HG02623 (cell line): ENCODE data around the gene C22orf15.

Experiments used
- ATAC-seq: cut with Tn5 transposase; IDR thresholded peaks from one replicate; pipeline ENCODE4 v1.9.1; 2021; ENCODE audit warnings: moderate library complexity; ENCODE audit not compliant: unreplicated experiment

Gene C22orf15

GRCh38 chr22:23750714-23751440, 11.9 kb upstream of the C22orf15 start, which contains the start of gene ZNF70:
TSS of gene ZNF70 (minus strand) at chr22:23751112. CDS start at chr22:23745140, 5,972 bp downstream.
- ATAC-seq, result peak; percentile 74

DNA sequence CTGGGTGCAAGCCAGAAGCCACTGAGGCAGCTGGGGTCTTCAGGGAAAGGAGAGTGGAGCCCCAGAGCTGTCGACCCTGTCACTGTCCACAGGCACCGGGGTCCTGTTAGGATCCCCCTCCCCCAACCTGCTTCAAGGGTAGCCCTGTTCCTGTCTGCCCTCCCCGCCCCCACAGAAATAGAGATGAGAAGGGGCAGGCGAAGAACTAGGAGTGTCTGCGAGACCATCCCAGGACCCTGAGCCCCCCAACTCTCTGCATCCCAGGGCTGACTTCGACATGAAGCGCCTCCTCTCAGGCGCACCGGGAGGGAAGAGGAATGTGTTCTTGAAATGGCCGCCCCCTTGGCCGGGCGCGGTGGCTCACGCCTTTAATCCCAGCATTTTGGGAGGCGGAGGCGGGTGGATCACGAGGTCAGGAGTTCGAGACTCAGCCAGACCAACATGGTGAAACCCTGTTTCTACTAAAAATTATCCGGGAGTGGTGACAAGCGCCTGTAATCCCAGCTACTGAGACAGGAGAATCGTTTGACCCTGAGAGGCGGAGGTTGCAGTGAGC, 11.3 kb upstream of the C22orf15 start:
- ATAC-seq, result no peak

- ATAC-seq, result no peak
Observed at GRCh38 chr22:23752090-23752691, 10.6 kb upstream of the C22orf15 start.

DNA sequence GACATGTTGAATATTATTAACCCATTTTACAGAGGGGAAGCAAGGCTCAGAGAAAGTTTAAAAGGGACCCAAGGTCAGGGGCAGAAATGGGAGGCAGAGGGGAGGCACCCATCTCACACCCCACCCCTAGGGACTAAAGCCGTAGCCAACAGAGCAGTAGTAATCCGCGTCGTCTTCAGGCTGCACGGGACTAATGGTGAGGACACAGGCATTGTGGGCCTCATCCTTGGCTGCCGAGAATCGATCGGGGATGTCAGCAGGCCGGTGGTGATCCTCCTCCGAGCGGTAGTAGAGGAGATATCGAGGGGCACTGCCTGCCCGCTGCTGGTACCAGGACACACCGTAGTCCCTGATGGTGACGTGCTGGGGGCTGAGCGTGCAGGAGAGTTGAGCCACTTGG, 10.0 kb upstream of the C22orf15 start:
- ATAC-seq, result no peak

DNA sequence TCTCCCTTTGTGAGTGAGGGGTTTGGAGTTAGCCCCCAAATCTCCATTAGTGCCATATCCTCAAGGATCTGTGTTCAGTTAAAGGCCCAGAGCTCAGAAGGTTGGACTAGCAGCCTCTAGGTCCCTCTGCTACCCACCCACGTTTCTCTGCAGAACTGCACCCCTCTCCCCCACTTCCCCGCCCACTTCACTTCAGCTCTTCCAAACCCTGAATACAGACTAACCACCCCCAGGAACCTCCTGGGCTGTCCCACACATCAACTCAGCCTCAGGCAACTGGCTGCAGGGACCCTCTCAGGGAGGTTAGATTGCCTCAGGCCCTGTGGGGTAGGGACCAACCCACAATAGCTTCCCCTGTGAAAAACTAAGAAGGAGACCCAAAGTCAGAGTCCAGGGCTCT, 9.4 kb upstream of the C22orf15 start:
- no peak for ATAC-seq

DNA sequence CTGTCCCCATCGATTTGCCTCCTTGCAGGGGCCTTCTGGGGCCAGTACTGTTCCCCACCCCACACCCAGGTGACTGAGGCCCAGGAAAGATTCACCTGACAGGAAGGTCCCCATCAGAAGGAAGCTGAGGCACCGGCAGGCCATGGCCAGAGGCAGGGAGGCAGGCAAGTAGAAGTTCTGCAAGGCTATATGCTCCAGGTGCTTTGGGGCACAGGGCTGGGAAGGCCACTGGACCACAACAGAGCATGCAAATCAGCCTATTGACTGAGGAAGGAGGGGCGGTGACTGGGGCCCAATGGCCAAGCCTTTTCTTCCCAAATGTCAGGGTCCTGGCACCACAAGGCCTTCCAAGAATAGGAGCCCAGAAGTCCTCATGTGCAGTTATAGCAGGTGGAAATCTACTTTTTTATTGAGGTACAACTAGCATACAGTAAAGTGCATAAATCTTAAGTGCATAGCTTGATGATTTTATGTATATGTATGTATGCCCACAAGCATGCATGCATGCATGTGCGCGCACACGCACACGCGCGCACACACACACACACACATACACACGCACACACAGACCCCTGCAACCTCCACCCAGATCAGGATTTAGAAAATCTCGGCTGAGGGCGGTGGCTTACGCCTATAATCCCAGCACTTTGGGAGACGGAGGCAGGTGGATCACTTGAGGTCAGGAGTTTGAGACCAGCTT, 8.4 kb upstream of the C22orf15 start, which contains the start of gene VPREB3:
TSS of gene VPREB3 (minus strand) at position 206 of the 700 bp plus-strand sequence. CDS start at position 144, 62 bp downstream.
- ATAC-seq, result no peak

GRCh38 chr22:23754980-23755636, 7.7 kb upstream of the C22orf15 start:
- no peak for ATAC-seq

- ATAC-seq, result no peak
Observed at GRCh38 chr22:23755711-23756110, 7.1 kb upstream of the C22orf15 start.

DNA sequence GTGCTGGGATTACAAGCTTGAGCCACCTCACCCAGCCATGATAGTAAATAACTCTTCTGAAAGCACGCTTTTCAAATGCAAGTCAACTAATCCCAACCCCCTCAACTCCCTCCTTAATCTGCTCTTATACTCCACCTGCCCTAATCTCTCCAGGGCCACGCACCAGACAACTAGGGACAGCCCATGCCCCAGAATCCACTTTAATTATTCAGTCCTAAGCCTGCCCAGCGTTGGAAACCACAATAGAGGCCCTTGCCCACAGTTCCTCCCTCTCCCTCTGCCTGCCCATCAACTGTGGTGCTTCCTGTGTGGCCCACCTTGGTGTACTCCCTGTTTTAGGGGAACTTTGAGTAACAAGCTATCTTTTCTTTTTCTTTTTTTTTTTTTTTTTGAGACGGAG, 5.9 kb upstream of the C22orf15 start:
- ATAC-seq, result no peak

GRCh38 chr22:23759566-23759965, 3.2 kb upstream of the C22orf15 start:
- ATAC-seq, result no peak

GRCh38 chr22:23760056-23760455, 2.7 kb upstream of the C22orf15 start:
- no peak for ATAC-seq

DNA sequence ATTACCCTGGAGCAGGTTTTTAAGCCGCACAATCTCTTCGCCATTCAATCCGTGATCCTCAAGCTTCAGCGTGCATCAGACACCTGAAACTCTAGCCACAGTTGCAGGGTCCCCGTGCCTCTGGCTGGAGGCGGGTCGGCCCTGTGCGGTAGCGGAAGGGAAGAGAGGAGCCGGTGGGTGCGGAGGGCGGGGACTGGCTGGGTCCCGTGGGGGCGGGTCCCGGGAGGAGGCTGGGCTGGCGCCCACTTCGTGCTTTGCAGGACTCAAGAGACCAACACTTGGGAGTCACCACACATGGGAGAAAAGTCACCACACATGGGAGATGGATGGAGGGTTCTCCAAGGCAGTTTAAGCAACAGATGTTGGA, 772 bp downstream of the C22orf15 start:
- no peak for ATAC-seq

- ATAC-seq, result no peak
Observed at GRCh38 chr22:23763954-23764353, 1.2 kb downstream of the C22orf15 start.

GRCh38 chr22:23764899-23765881, 2.4 kb downstream of the C22orf15 start:
- no peak for ATAC-seq

DNA sequence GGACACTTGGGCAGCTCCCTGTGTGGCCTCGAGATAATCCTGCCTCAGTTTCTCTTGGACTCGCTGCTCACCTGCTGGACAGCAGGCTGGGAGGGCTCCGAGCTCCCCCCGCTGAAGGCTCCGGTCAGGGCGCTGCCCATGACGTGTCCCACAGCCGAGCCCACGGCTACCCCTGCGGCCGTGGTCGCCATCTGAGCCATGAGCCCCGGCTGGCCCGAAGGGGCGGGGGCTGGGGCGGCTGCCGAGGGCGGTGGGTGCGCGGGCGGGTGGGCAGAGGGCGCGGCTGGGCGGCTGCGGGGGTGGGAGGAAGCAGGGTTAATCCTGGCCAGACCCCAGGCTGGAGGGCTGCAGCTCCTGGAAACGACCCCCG, 4.5 kb downstream of the C22orf15 start:
- no peak for ATAC-seq

DNA sequence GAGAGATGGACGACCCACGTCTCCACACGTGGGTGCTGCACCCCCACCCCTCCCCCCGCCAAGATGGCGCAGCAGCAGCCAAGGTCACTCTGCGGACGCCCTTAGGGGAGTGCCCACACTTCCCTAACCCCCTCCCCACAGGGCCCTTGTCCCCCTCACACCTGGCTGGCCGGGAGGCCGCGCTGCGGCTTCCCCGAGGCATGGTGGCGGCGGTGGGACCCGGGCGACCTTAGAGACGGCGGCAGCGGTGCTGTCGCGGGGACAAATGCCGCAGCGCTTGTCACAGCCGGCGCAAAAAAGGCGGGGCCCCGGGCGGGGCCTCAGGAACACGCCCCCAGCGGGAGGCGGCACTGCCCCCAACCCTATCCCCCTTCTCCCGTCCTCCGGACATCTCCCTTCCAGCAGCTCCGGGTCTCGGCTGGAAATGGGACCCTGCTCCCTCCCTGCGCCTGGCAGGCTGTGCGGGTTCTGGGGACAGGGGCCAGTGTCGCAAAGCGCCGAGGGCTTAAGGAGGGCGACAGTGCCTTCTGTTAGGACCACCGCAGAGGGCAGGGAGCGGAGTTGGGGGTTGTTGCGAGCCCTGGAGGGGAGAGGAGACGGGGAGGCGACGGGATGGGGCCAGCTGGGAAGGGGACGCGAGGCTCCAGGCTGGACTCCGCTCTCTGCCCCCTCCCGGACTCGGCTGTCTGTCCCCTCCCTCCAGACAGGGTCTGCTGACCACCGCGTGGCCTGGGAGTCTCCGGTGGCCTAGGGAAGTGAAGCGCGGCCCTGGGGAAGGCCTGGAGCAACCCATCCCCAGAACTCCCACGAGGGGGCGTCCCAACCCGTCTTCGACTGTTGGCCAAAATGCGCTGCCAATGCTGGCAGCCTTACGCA, 5.1 kb downstream of the C22orf15 start, which contains the start of gene CHCHD10:
TSS of gene CHCHD10 (minus strand) at position 300 of the 876 bp plus-strand sequence. CDS start at position 202, 98 bp downstream.
- no peak for ATAC-seq

- no peak for ATAC-seq
Observed at GRCh38 chr22:23769321-23769965, 6.7 kb downstream of the C22orf15 start.

GRCh38 chr22:23772315-23772648, 9.5 kb downstream of the C22orf15 start:
- no peak for ATAC-seq
